HCT116 (cell line): ENCODE data around the gene DOCK11.

ENCODE experiments used
- EZH2 ChIP-seq: fragments of 200-600 bp; sonication (generic); IDR thresholded peaks from 2 replicates; pipeline ENCODE4 v1.6.1; 2017; ENCODE audit warnings: antibody characterized with exemption, mixed run types
- EZH2phosphoT487 ChIP-seq: fragments of 200-600 bp; IDR thresholded peaks from 2 replicates; pipeline ENCODE4 v1.6.1; 2018; ENCODE audit warnings: antibody characterized with exemption, borderline replicate concordance
- SP1 ChIP-seq: IDR thresholded peaks from 2 replicates; pipeline ENCODE4 v1.6.1; 2012; ENCODE audit warnings: low read depth
- ZFX ChIP-seq: fragments of 450-650 bp; IDR thresholded peaks from 2 replicates; pipeline ENCODE4 v1.6.1; 2017
- TF ChIP-seq, protein P1 (sequence below): IDR thresholded peaks from 2 replicates; pipeline ENCODE4 v1.6.1; 2012

GRCh38 chrX:118526149-118526548 is 30.5 kb downstream of the DOCK11 start:
- TF ChIP-seq ZFX (no peak), SP1 (no peak), EZH2 (no peak), EZH2phosphoT487 (no peak)
- TF ChIP-seq, protein P1, sequence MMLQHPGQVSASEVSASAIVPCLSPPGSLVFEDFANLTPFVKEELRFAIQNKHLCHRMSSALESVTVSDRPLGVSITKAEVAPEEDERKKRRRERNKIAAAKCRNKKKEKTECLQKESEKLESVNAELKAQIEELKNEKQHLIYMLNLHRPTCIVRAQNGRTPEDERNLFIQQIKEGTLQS: no peak
